Cardiac muscle cell (in vitro differentiated cells and primary cell): ENCODE results near the gene DOCK1. TPM values are rescaled to one million over a fixed set of nuclear protein-coding genes. Genes with fewer than 3 reads are reported as not detected.

Experiments used
- DNase-seq, 2 donors: peaks; one replicate each; pipeline versions ENCODE4 v3.0.0 to v3.0.0-alpha.2; 2010 to 2017; ENCODE audit warnings: low read depth in 1 of 2, low spot score in 1 of 2
- H3K27ac ChIP-seq: fragments of 200-600 bp; sonication (generic); 2 replicates; pipeline ENCODE4 v1.5.1; 2016
- H3K27me3 ChIP-seq: fragments of 200-600 bp; sonication (generic); 2 replicates; pipeline ENCODE4 v1.6.0; 2016; ENCODE audit warnings: control low read depth
- H3K36me3 ChIP-seq: fragments of 200-600 bp; sonication (generic); 2 replicates; pipeline ENCODE4 v1.5.1; 2016; ENCODE audit warnings: control low read depth
- H3K4me1 ChIP-seq: fragments of 200-600 bp; sonication (generic); 2 replicates; pipeline ENCODE4 v1.8.1; 2017; ENCODE audit warnings: low read depth, mild to moderate bottlenecking, mixed run types
- H3K4me3 ChIP-seq: fragments of 200-600 bp; sonication (generic); 2 replicates; pipeline ENCODE4 v1.5.1; 2016; ENCODE audit warnings: mild to moderate bottlenecking
- H3K9me3 ChIP-seq: fragments of 200-600 bp; sonication (generic); 2 replicates; pipeline ENCODE4 v1.5.1; 2017; ENCODE audit warnings: low read depth, mild to moderate bottlenecking, control low read depth
- CTCF ChIP-seq: IDR thresholded peaks from 2 replicates; pipeline ENCODE4 v1.5.1; 2012; ENCODE audit warnings: low read depth, mild to moderate bottlenecking, low read length
- polyA plus RNA-seq: library from polyadenylated mRNA; unstranded; fragments of >200 nt; fragmentation: Nextera tagmentation; extraction: Ambion mirVana; gene quantifications from 2 replicates; pipeline ENCODE4 v1.2.1, GENCODE V29; 2016
- total RNA-seq: library from RNA; depleted of rRNA; stranded (reverse); fragments of >200 nt; gene quantifications from 2 replicates; pipeline ENCODE4 v1.2.3, GENCODE V29; 2016

Gene DOCK1
- total and polyA plus RNA-seq, 2 experiments from 2014 or later: 15.0 to 30.6 TPM

DNA sequence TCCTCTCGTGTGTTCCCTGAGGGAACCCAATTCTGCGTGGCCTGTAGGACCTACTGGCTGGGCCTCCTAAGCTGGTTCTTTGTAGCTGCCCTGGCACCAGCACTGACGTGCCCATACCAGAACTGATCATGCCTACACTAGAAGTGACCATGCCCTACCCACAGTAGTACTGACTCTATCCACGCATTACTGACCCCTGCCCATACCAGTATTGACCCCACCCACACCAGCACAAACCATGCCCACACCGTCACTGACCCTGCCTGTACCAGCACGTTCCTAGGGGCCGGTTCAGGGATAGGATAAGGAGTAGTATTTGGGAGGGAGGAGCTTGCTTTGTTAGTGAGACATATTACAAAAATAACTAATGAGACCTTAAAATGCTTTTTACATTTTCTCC lies 88.0 kb downstream of the DOCK1 start:
- Histone ChIP-seq H3K27ac (no peak overlapping the region), H3K27me3 (no peaks in the 10 kb centered on the region), H3K4me3 (no peak overlapping the region), H3K4me1 (no peaks in the 10 kb centered on the region), H3K9me3 (no peaks in the 10 kb centered on the region), H3K36me3 (peaks cover 7% of the 10 kb centered on the region)
- TF ChIP-seq CTCF: no peak
- no peak for DNase-seq

- H3K27ac ChIP-seq: no peak overlapping the region
- H3K36me3 ChIP-seq: peaks cover 10% of the 10 kb centered on the region
- no peak for DNase-seq
- no peaks in the 10 kb centered on the region for H3K4me1 ChIP-seq
- no peak overlapping the region for H3K4me3 ChIP-seq
- H3K9me3 ChIP-seq: no peaks in the 10 kb centered on the region
- TF ChIP-seq CTCF: no peak
- no peaks in the 10 kb centered on the region for H3K27me3 ChIP-seq
Observed at GRCh38 chr10:126997801-126998590, 92.8 kb downstream of the DOCK1 start.

DNA sequence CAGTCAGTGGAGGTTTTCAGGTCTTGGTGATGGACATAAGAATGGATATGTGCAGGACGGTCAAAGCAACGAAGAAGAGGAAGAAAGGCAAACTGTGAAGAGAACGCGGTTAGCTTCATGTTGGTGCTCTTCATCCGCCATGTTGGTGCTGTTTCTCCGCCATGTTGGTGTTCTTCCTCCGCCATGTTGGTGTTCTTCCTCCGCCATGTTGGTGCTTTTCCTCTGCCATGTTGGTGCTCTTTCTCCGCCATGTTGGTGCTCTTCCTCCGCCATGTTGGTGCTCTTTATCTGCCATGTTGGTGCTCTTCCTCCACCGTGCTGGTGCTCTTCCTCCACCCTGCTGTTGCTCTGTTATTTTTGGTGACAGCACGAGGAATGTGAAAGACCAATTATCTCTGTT lies 95.4 kb downstream of the DOCK1 start:
- no peak for TF ChIP-seq CTCF
- no peak overlapping the region for H3K27ac ChIP-seq
- H3K9me3 ChIP-seq: no peaks in the 10 kb centered on the region
- no peaks in the 10 kb centered on the region for H3K4me1 ChIP-seq
- H3K27me3 ChIP-seq: no peaks in the 10 kb centered on the region
- no peak for DNase-seq
- H3K36me3 ChIP-seq: peaks cover 10% of the 10 kb centered on the region
- H3K4me3 ChIP-seq: no peak overlapping the region

- peaks cover 3% of the 10 kb centered on the region for H3K36me3 ChIP-seq
Observed at GRCh38 chr10:127003032-127003685, 97.9 kb downstream of the DOCK1 start.

DNA sequence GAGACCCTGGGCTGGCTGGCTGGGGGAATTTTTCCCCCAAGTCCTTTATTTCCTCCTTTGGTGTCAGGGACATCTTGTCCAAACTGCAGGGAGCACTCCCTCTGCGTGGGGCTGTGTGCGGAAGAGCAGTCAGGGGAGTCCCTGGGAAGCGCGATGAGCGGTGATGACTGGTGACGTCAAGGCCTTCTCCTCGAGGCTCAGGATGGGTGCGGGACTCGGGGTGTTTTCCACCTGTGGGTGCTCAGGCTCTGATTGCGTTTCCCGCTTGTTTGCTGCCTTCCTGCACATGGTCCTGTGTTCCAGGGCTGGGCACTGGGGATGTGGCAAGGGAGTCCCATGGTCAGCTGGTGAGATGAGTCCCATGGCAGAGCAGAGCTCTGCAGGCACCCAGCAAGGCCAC lies 101.2 kb downstream of the DOCK1 start:
- no peak for TF ChIP-seq CTCF
- H3K9me3 ChIP-seq: no peaks in the 10 kb centered on the region
- H3K27me3 ChIP-seq: no peaks in the 10 kb centered on the region
- no peak for DNase-seq
- no peak overlapping the region for H3K27ac ChIP-seq
- H3K36me3 ChIP-seq: no peaks in the 10 kb centered on the region
- H3K4me3 ChIP-seq: no peak overlapping the region
- peaks cover under 1% of the 10 kb centered on the region for H3K4me1 ChIP-seq

More at GRCh38 chr10:127003032-127003685, 97.9 kb downstream of the DOCK1 start:
- DNase-seq: no peak
- no peak for TF ChIP-seq CTCF
- no peaks in the 10 kb centered on the region for H3K4me1 ChIP-seq
- no peak overlapping the region for H3K4me3 ChIP-seq
- no peak overlapping the region for H3K27ac ChIP-seq
- no peaks in the 10 kb centered on the region for H3K27me3 ChIP-seq
- H3K9me3 ChIP-seq: no peaks in the 10 kb centered on the region
